ENCODE data around the gene PIGT. TPM values are rescaled to one million over a fixed set of nuclear protein-coding genes. Genes with fewer than 3 reads are reported as not detected.

The PIGT gene
- polyA plus RNA-seq, 2 of the 4 experiments (the other 2 are of a cell fraction), result 60.3 to 66.2 TPM

- H3K4me2 ChIP-seq, result no peak overlapping the region
- ChIA-PET CTCF (no interaction called here), POLR2A (no interaction called here)
- H3K9me3 ChIP-seq, result no peaks in the 10 kb centered on the region
- H3K4me1 ChIP-seq, result no peaks in the 10 kb centered on the region
- no peak overlapping the region for H3K4me3 ChIP-seq
- H3K27ac ChIP-seq, result no peak overlapping the region
- DNase-seq (ENCODE audit: low read depth in 1 of 2, low spot score in 1 of 2), result no peak
- no peak for FAIRE-seq
- TF ChIP-seq ESRRA (IDR thresholded peaks at IDR 0.05; ENCODE audit: borderline replicate concordance, low read length), result no peak
- TF ChIP-seq, protein P1, sequence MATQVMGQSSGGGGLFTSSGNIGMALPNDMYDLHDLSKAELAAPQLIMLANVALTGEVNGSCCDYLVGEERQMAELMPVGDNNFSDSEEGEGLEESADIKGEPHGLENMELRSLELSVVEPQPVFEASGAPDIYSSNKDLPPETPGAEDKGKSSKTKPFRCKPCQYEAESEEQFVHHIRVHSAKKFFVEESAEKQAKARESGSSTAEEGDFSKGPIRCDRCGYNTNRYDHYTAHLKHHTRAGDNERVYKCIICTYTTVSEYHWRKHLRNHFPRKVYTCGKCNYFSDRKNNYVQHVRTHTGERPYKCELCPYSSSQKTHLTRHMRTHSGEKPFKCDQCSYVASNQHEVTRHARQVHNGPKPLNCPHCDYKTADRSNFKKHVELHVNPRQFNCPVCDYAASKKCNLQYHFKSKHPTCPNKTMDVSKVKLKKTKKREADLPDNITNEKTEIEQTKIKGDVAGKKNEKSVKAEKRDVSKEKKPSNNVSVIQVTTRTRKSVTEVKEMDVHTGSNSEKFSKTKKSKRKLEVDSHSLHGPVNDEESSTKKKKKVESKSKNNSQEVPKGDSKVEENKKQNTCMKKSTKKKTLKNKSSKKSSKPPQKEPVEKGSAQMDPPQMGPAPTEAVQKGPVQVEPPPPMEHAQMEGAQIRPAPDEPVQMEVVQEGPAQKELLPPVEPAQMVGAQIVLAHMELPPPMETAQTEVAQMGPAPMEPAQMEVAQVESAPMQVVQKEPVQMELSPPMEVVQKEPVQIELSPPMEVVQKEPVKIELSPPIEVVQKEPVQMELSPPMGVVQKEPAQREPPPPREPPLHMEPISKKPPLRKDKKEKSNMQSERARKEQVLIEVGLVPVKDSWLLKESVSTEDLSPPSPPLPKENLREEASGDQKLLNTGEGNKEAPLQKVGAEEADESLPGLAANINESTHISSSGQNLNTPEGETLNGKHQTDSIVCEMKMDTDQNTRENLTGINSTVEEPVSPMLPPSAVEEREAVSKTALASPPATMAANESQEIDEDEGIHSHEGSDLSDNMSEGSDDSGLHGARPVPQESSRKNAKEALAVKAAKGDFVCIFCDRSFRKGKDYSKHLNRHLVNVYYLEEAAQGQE (IDR thresholded peaks at IDR 0.05), result no peak
- TF ChIP-seq RARB (CRISPR knock-in tag; IDR thresholded peaks at IDR 0.05), result no peak
- no peak for TF ChIP-seq CEBPB (IDR thresholded peaks at IDR 0.05)
- no peak for TF ChIP-seq PBX3 (IDR thresholded peaks at IDR 0.05)
- WGBS (ENCODE audit: missing lambda C conversion rate), result 39% methylated on average over 1 of the region's 1 CpG
- no peak for ATAC-seq
These were observed 25.8 kb downstream of the PIGT start for GRCh38 chr20:45441746-45442145.

DNA sequence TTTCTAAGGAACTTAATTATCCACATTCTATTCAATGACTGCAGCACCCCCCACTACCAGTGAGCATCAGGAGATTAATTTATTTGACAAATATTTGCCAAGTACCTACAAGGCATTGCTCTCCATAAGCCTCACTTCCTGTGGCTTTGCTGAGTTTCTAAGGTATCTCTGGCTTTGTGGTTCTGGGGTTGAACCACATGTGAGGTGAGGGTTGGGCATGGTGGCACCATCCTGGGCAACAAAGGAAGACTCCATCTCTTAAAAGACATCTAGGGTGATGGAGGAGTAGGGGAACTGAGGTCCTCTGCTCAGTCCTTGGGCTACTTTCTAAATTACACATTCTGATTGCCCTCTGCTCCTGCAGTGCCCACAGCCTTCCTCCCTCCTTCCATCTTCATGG lies 28.1 kb downstream of the PIGT start:
- ChIA-PET CTCF (interaction anchor here (1.2 to 4.0 kb wide), 4 partner anchors 8 to 327 kb away, joined by 5 to 29 read pairs (median 9); no protein-coding TSS in a partner anchor), POLR2A (no interaction called here)
- Histone ChIP-seq H3K4me3 (no peak overlapping the region), H3K4me1 (no peaks in the 10 kb centered on the region), H3K27ac (no peak overlapping the region), H3K4me2 (no peak overlapping the region), H3K9me3 (no peaks in the 10 kb centered on the region)
- FAIRE-seq, result no peak
- no peak for ATAC-seq
- TF ChIP-seq ELK1 (IDR thresholded peaks at IDR 0.05; ENCODE audit: low read depth, low read length), result no peak
- TF ChIP-seq SMC3 (IDR thresholded peaks at IDR 0.05), result no peak
- TF ChIP-seq JUNB (IDR thresholded peaks at IDR 0.05), result no peak
- no peak for TF ChIP-seq NPAS2 (CRISPR knock-in tag; IDR thresholded peaks at IDR 0.05; ENCODE audit: borderline replicate concordance)
- no peak for TF ChIP-seq BHLHE40 (IDR thresholded peaks at IDR 0.05; ENCODE audit: low read depth, low read length)
- no peak for TF ChIP-seq TFCP2L1 (CRISPR knock-in tag; IDR thresholded peaks at IDR 0.05)
- DNase-seq (ENCODE audit: low read depth in 1 of 2, low spot score in 1 of 2), result no peak

DNA sequence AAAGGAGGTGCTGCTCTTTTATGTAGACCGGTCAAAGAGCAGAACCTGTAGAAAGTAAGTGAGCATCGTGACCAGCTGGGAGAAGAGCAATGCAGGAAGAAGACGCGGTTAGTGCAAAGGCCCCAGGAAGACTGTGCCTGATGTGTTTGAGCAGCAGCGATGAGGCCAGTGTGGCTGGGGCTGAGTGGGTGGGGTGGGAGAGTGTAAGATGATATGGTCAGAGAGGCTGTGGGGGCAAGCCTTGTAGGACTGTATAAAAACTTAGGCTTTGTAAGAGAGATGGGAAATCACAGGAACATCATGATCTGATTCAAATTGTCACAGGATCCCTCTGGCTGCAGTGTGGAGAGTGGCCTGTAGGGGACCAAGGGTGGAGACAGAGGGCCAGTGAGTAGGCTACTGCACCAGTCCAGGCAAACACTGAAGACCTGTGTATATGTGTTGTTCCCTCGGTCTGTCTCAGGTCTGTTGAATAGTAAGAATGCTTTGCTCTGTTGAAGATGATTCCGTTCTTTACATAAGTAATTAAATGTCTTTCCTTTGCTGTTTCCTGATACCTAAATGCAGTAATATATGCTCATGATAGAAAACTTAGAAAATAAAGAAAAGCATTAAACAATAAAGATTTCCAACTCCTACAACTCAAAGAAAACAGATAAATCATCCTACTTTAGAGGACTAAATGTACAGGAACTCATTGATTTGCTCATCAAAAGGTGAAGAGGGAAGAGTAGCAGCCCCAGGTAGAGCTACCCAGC lies 30.0 kb downstream of the PIGT start:
- CTCF ChIA-PET, result interaction anchor here (0.8 to 11.9 kb wide), 13 partner anchors 8 to 329 kb away, joined by 3 to 111 read pairs (median 5); partner anchors contain the start of gene SYS1
- Histone ChIP-seq H3K4me3 (no peak overlapping the region), H3K4me1 (no peaks in the 10 kb centered on the region), H3K4me2 (no peak overlapping the region), H3K27ac (no peak overlapping the region), H3K9me3 (no peaks in the 10 kb centered on the region)
- ATAC-seq (peak; percentile 88 to 95), DNase-seq (ENCODE audit: low read depth in 1 of 2, low spot score in 1 of 2) (peak; percentile 59 to 82), FAIRE-seq (no peak)
- peak; percentile 43 for TF ChIP-seq CTCF (IDR thresholded peaks at IDR 0.05)
- TF ChIP-seq POLR2A (IDR thresholded peaks at IDR 0.05; ENCODE audit: low read length), result no peak
- WGBS (ENCODE audit: missing lambda C conversion rate), result 27% methylated on average over 7 of the region's 7 CpGs
- POLR2A ChIA-PET, result no interaction called here

Measured in A549 (cell line).